ENCODE results near the gene EXOC4. TPM values are rescaled to one million over a fixed set of nuclear protein-coding genes. Genes with fewer than 3 reads are reported as not detected.

The EXOC4 gene
- total RNA-seq, 2 donors from 2014 or later = 106 to 115 TPM

DNA sequence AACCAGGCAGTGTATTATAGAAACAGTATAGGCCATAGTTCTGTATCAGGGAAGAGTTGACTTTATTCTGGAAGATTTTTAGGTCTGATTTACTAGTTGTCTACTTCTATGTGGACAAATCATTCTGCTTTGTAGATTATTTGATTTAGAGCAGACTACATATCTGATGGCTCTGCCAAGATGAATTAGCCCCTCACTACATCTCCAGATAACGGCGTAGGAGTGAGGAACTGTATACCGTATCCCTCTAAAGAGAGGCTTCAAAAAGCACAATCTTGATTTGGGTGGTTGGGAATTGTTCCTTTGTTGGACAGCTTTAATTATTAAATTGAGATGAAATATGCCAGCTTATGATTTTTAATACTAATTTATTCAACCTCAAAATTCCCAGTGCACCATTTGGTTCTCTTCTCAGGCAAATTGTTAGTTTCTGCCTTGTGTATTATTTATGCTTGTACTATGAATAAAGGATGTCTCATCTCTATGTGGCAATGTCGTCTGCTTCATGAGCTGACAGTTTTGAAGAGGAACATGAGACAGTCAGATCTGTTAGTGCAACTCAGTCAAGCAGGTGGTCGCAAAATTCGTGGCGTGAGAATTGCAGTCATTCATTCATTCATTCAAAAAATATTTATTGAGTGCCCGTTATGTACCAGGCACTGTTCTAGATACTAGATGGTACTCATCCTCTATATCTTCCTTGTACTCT lies 422.8 kb downstream of the EXOC4 start:
- TF ChIP-seq, protein P1, sequence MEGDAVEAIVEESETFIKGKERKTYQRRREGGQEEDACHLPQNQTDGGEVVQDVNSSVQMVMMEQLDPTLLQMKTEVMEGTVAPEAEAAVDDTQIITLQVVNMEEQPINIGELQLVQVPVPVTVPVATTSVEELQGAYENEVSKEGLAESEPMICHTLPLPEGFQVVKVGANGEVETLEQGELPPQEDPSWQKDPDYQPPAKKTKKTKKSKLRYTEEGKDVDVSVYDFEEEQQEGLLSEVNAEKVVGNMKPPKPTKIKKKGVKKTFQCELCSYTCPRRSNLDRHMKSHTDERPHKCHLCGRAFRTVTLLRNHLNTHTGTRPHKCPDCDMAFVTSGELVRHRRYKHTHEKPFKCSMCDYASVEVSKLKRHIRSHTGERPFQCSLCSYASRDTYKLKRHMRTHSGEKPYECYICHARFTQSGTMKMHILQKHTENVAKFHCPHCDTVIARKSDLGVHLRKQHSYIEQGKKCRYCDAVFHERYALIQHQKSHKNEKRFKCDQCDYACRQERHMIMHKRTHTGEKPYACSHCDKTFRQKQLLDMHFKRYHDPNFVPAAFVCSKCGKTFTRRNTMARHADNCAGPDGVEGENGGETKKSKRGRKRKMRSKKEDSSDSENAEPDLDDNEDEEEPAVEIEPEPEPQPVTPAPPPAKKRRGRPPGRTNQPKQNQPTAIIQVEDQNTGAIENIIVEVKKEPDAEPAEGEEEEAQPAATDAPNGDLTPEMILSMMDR (conservative IDR thresholded peaks at IDR 0.05) = no peak
- no peak overlapping the region for H3K4me3 ChIP-seq (ENCODE audit: low read length)
- Mint-ChIP-seq H3K36me3 (ENCODE audit: low read depth) (peaks cover 6% of the 10 kb centered on the region), H3K27me3 (ENCODE audit: insufficient read depth) (no peaks in the 10 kb centered on the region), H3K4me1 (peaks cover 31% of the 10 kb centered on the region), H3K4me3 (no peak overlapping the region), H3K27ac (no peak overlapping the region), H3K9me3 (no peaks in the 10 kb centered on the region)
- WGBS, 2 experiments (ENCODE audit: insufficient coverage in 1 of 2, insufficient read length in 1 of 2) = 96 to 100% methylated on average over 4 to 8 of the region's 8 CpGs
- no peaks in the 10 kb centered on the region for H3K9me3 ChIP-seq (ENCODE audit: control insufficient read depth, low read length)
- H3K9ac ChIP-seq (ENCODE audit: extremely low read depth, low read length, poor library complexity, severe bottlenecking) = no peak overlapping the region
- no peaks in the 10 kb centered on the region for H3K36me3 ChIP-seq (ENCODE audit: control insufficient read depth, insufficient read depth, low read length)
- H3K4me1 ChIP-seq (ENCODE audit: control insufficient read depth, insufficient read depth, low read length) = peaks cover 2% of the 10 kb centered on the region
- no peaks in the 10 kb centered on the region for H3K27me3 ChIP-seq (ENCODE audit: control insufficient read depth, insufficient read depth, low read length, poor library complexity, severe bottlenecking)
- no peak overlapping the region for H3K27ac ChIP-seq (ENCODE audit: low read depth, low read length)
- no peak for DNase-seq

DNA sequence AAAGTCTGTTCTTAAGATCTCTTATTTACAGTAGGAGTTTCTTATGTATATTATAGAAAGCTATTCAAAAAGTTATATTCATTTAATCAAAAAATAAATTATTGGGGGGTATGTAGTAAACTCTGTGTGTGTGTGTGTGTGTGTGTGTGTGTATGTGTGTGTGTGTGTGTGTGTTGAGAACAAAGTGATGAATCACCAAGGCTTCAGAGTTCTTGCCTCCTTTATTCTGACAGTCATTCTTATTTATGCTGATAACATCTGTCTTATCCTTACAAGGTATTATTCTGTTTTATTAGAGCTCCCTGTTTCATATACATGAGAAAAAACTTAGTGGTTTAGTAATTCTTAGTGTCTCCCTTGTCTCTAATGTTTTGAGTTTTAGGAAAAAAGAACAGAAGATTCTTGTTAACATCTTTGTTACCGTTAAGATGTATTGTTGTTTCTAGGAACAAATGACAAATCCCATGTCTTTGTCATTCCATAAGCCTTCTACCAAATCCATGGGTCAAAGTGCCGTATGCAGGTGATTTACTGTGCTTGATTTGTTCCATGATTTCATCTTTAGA lies 424.0 kb downstream of the EXOC4 start:
- no peak overlapping the region for H3K9ac ChIP-seq (ENCODE audit: extremely low read depth, low read length, poor library complexity, severe bottlenecking)
- no peaks in the 10 kb centered on the region for H3K9me3 Mint-ChIP-seq
- H3K27ac ChIP-seq (ENCODE audit: low read depth, low read length) = no peak overlapping the region
- WGBS, 2 experiments (ENCODE audit: insufficient coverage in 1 of 2, insufficient read length in 1 of 2) = 75 to 80% methylated on average over 1 to 2 of the region's 2 CpGs
- no peaks in the 10 kb centered on the region for H3K9me3 ChIP-seq (ENCODE audit: control insufficient read depth, low read length)
- no peaks in the 10 kb centered on the region for H3K36me3 Mint-ChIP-seq (ENCODE audit: low read depth)
- H3K4me1 Mint-ChIP-seq = peaks cover 39% of the 10 kb centered on the region
- H3K4me1 ChIP-seq (ENCODE audit: control insufficient read depth, insufficient read depth, low read length) = peaks cover 5% of the 10 kb centered on the region
- H3K27me3 Mint-ChIP-seq (ENCODE audit: insufficient read depth) = no peaks in the 10 kb centered on the region
- no peak overlapping the region for H3K4me3 Mint-ChIP-seq
- H3K4me3 ChIP-seq (ENCODE audit: low read length) = no peak overlapping the region
- TF ChIP-seq, protein P1 (conservative IDR thresholded peaks at IDR 0.05) = no peak
- H3K27ac Mint-ChIP-seq = no peak overlapping the region
- DNase-seq = no peak
- H3K27me3 ChIP-seq (ENCODE audit: control insufficient read depth, insufficient read depth, low read length, poor library complexity, severe bottlenecking) = no peaks in the 10 kb centered on the region
- no peaks in the 10 kb centered on the region for H3K36me3 ChIP-seq (ENCODE audit: control insufficient read depth, insufficient read depth, low read length)

DNA sequence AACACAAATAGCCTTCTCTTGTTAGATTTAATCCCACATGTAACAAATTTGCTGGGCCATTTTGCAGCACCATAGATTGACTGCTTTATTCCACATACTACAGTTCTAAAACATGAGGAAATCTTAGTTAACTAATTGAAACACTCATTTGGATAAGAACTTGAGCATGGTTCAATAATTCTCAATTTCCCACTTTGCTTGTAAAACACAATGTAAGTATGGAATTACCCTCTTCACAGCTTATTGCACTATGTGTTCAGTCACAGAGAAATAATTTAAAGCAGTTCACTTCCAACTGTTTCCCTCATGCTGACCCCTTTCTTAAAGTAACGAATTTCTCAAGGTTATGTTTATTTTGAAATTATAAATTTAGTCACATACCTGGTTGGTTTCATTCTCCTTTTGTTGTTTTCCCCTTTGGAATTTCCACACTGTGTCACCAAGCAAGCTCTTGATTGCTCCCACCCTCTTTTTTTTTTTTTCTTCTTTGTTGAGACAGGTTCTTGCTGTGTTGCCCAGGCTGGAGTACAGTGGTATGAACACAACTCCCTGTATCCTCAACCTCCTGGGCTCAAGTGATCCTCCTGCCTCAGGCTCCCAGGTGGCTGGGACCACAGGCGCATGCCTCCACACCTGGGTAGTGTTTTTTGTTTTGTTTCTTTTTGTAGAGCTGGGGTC lies 425.4 kb downstream of the EXOC4 start:
- Histone ChIP-seq H3K27ac (ENCODE audit: low read depth, low read length) (no peak overlapping the region), H3K4me3 (ENCODE audit: low read length) (no peak overlapping the region), H3K9me3 (ENCODE audit: control insufficient read depth, low read length) (no peaks in the 10 kb centered on the region), H3K9ac (ENCODE audit: extremely low read depth, low read length, poor library complexity, severe bottlenecking) (no peak overlapping the region), H3K4me1 (ENCODE audit: control insufficient read depth, insufficient read depth, low read length) (peaks cover 4% of the 10 kb centered on the region), H3K27me3 (ENCODE audit: control insufficient read depth, insufficient read depth, low read length, poor library complexity, severe bottlenecking) (no peaks in the 10 kb centered on the region), H3K36me3 (ENCODE audit: control insufficient read depth, insufficient read depth, low read length) (no peaks in the 10 kb centered on the region)
- 95% methylated on average over 2 of the region's 2 CpGs; no CpG with 5 or more reads in 1 of the 2 experiments for WGBS, 2 experiments (ENCODE audit: insufficient coverage in 1 of 2, insufficient read length in 1 of 2)
- TF ChIP-seq, protein P1 (conservative IDR thresholded peaks at IDR 0.05) = no peak
- H3K27ac Mint-ChIP-seq = no peak overlapping the region
- no peaks in the 10 kb centered on the region for H3K36me3 Mint-ChIP-seq (ENCODE audit: low read depth)
- H3K4me3 Mint-ChIP-seq = no peak overlapping the region
- H3K4me1 Mint-ChIP-seq = peaks cover 44% of the 10 kb centered on the region
- no peaks in the 10 kb centered on the region for H3K27me3 Mint-ChIP-seq (ENCODE audit: insufficient read depth)
- DNase-seq = no peak
- H3K9me3 Mint-ChIP-seq = no peaks in the 10 kb centered on the region
